OCI-LY3 (cell line): Measurements from ENCODE around the gene ARHGAP15.

Experiments
- H2AFZ ChIP-seq: fragments of 200-600, 300-600 bp; shearing (Covaris generic); 2 replicates; pipeline ENCODE4 v1.6.0; 2014; ENCODE audit warnings: antibody characterized with exemption, low read depth, low read length
- H3K27ac ChIP-seq: fragments of 200-600, 300-600 bp; sonication (generic); 2 replicates; pipeline ENCODE4 v1.5.1; 2014; ENCODE audit warnings: mild to moderate bottlenecking, low read length, moderate library complexity, mixed read lengths
- H3K27me3 ChIP-seq: fragments of 200-600, 300-600 bp; sonication (generic); 2 replicates; pipeline ENCODE4 v1.6.1; 2014; ENCODE audit warnings: low read depth, low read length, mixed read lengths
- H3K36me3 ChIP-seq: fragments of 200-600, 300-600 bp; sonication (generic); replicated peaks from 2 replicates; pipeline ENCODE3; 2014; ENCODE audit warnings: low read depth, low read length, mixed read lengths
- H3K4me1 ChIP-seq: fragments of 300-600, 200-600 bp; sonication (generic); 2 replicates; pipeline ENCODE4 v1.6.1; 2014; ENCODE audit warnings: low read length, mixed read lengths
- H3K4me2 ChIP-seq: fragments of 200-600, 300-600 bp; sonication (generic); 2 replicates; pipeline ENCODE4 v1.6.1; 2014; ENCODE audit warnings: low read length, mixed read lengths
- H3K4me3 ChIP-seq: fragments of 300-600, 200-600 bp; sonication (generic); 2 replicates; pipeline ENCODE4 v1.5.1; 2014; ENCODE audit warnings: antibody characterized with exemption, mild to moderate bottlenecking, low read length, moderate library complexity
- H3K79me2 ChIP-seq: fragments of 300-600, 200-600 bp; shearing (Covaris generic); 2 replicates; pipeline ENCODE4 v1.6.1; 2014; ENCODE audit warnings: mild to moderate bottlenecking, low read length, mixed read lengths
- H3K9ac ChIP-seq: fragments of 300-600, 200-600 bp; shearing (Covaris generic); 2 replicates; pipeline ENCODE4 v1.6.0; 2014; ENCODE audit warnings: mild to moderate bottlenecking, low read length, moderate library complexity
- H3K9me3 ChIP-seq: fragments of 200-600, 300-600 bp; shearing (Covaris generic); 2 replicates; pipeline ENCODE4 v1.6.1; 2014; ENCODE audit warnings: low read length, mixed read lengths; ENCODE audit not compliant: insufficient read depth
- H4K20me1 ChIP-seq: fragments of 200-600, 300-600 bp; sonication (generic); 2 replicates; pipeline ENCODE4 v1.6.1; 2016; ENCODE audit warnings: low read length, mixed read lengths; ENCODE audit not compliant: insufficient read depth
- CTCF ChIP-seq: fragments of 200-600, 300-600 bp; sonication (generic); IDR thresholded peaks from 2 replicates; pipeline ENCODE4 v1.5.1; 2014; ENCODE audit warnings: antibody characterized with exemption, low read length, low read depth
- EZH2phosphoT487 ChIP-seq: fragments of 200-600 bp; shearing (Covaris generic); IDR thresholded peaks from 2 replicates; pipeline ENCODE4 v1.6.1; 2018; ENCODE audit warnings: antibody characterized with exemption, mixed run types, low read depth

Gene ARHGAP15

GRCh38 chr2:143581134-143581533 is 451.9 kb downstream of the ARHGAP15 start:
- H3K27ac ChIP-seq = no peak overlapping the region
- peaks cover 6% of the 10 kb centered on the region; the same call in 1 of the 2 replicates for H3K4me1 ChIP-seq
- no peaks in the 10 kb centered on the region for H3K27me3 ChIP-seq
- H3K4me3 ChIP-seq = no peak overlapping the region
- no peak overlapping the region for H3K9ac ChIP-seq
- no peak overlapping the region for H3K4me2 ChIP-seq
- H4K20me1 ChIP-seq = no peaks in the 10 kb centered on the region
- no peaks in the 10 kb centered on the region for H3K36me3 ChIP-seq
- TF ChIP-seq CTCF (no peak), EZH2phosphoT487 (no peak)
- no peaks in the 10 kb centered on the region for H3K9me3 ChIP-seq
- no peak overlapping the region for H2AFZ ChIP-seq
- H3K79me2 ChIP-seq = no peaks in the 10 kb centered on the region

GRCh38 chr2:143582046-143582747 is 453.0 kb downstream of the ARHGAP15 start:
- Histone ChIP-seq H3K79me2 (no peaks in the 10 kb centered on the region), H3K9me3 (no peaks in the 10 kb centered on the region), H3K36me3 (no peaks in the 10 kb centered on the region), H3K27me3 (no peaks in the 10 kb centered on the region), H3K4me2 (no peak overlapping the region), H2AFZ (no peak overlapping the region), H3K9ac (no peak overlapping the region), H3K4me1 (peaks cover 6% of the 10 kb centered on the region; the same call in 1 of the 2 replicates), H3K4me3 (no peak overlapping the region), H3K27ac (no peak overlapping the region), H4K20me1 (no peaks in the 10 kb centered on the region)
- TF ChIP-seq EZH2phosphoT487 (no peak), CTCF (peak; percentile 28)

- Histone ChIP-seq H3K4me3 (no peak overlapping the region), H3K27ac (no peak overlapping the region), H3K36me3 (no peaks in the 10 kb centered on the region), H3K9ac (no peak overlapping the region), H3K79me2 (no peaks in the 10 kb centered on the region), H3K27me3 (no peaks in the 10 kb centered on the region), H3K4me1 (peaks cover 6% of the 10 kb centered on the region; the same call in 1 of the 2 replicates), H2AFZ (no peak overlapping the region), H4K20me1 (no peaks in the 10 kb centered on the region), H3K9me3 (no peaks in the 10 kb centered on the region), H3K4me2 (no peak overlapping the region)
- no peak for TF ChIP-seq EZH2phosphoT487
- no peak for TF ChIP-seq CTCF
Observed at GRCh38 chr2:143584936-143585335, 455.7 kb downstream of the ARHGAP15 start.

- H3K9ac ChIP-seq = no peak overlapping the region
- H3K4me2 ChIP-seq = no peak overlapping the region
- no peak overlapping the region for H2AFZ ChIP-seq
- no peaks in the 10 kb centered on the region for H3K27me3 ChIP-seq
- no peaks in the 10 kb centered on the region for H4K20me1 ChIP-seq
- no peaks in the 10 kb centered on the region for H3K79me2 ChIP-seq
- H3K4me1 ChIP-seq = peaks cover 6% of the 10 kb centered on the region; the same call in 1 of the 2 replicates
- H3K9me3 ChIP-seq = no peaks in the 10 kb centered on the region
- no peak overlapping the region for H3K4me3 ChIP-seq
- no peaks in the 10 kb centered on the region for H3K36me3 ChIP-seq
- TF ChIP-seq CTCF (no peak), EZH2phosphoT487 (no peak)
- no peak overlapping the region for H3K27ac ChIP-seq
Observed at GRCh38 chr2:143586119-143586518, 456.9 kb downstream of the ARHGAP15 start.
